BE2C (cell line): Measurements from ENCODE around the gene AS3MT.

ENCODE experiments used
- DNase-seq: peaks from one replicate; pipeline ENCODE4 v3.0.0-alpha.2; 2020
- H3K27me3 ChIP-seq: fragments of 250-450 bp; sonication (Bioruptor Pico); 2 replicates; pipeline ENCODE4 v1.5.1; 2020; ENCODE audit warnings: mild to moderate bottlenecking
- H3K36me3 ChIP-seq: fragments of 250-450 bp; sonication (Bioruptor Pico); 2 replicates; pipeline ENCODE4 v1.5.1; 2020; ENCODE audit warnings: mild to moderate bottlenecking
- H3K4me1 ChIP-seq: fragments of 250-450 bp; sonication (Bioruptor Pico); 2 replicates; pipeline ENCODE4 v1.5.1; 2020
- H3K4me3 ChIP-seq: 2 replicates; pipeline ENCODE4 v1.5.1; 2011; ENCODE audit warnings: low read depth, low read length
- H3K9me3 ChIP-seq: fragments of 250-450 bp; sonication (Bioruptor Pico); 2 replicates; pipeline ENCODE4 v1.5.1; 2020
- TF ChIP-seq, protein P1 (sequence below): IDR thresholded peaks from 2 replicates; pipeline ENCODE4 v1.5.1; 2012; ENCODE audit warnings: mild to moderate bottlenecking, low read depth, low read length

Gene AS3MT

DNA sequence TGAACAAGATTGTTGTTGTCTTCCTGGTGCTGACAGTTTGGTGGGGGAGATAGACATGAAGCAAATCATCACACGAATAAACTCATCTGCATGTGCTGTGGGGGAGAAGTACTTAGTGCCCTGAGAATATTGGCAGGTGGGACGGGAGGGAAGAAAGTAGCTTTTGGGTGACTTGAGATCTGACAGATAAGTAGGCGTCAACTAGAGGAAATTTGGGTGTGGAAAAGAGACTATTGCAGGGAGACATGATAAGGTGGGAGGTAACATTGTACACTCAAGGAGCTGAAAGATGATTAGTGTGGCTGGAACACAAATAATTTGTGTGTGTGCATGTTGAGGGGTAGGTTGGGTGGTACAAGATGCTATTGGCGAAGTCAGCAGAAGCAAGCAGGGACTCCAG is 78.9 kb downstream of the AS3MT start:
- DNase-seq = no peak
- Histone ChIP-seq H3K27me3 (no peaks in the 10 kb centered on the region), H3K4me1 (peaks cover 3% of the 10 kb centered on the region; the same call in 1 of the 2 replicates), H3K4me3 (no peak overlapping the region), H3K36me3 (no peaks in the 10 kb centered on the region), H3K9me3 (no peaks in the 10 kb centered on the region)
- TF ChIP-seq, protein P1, sequence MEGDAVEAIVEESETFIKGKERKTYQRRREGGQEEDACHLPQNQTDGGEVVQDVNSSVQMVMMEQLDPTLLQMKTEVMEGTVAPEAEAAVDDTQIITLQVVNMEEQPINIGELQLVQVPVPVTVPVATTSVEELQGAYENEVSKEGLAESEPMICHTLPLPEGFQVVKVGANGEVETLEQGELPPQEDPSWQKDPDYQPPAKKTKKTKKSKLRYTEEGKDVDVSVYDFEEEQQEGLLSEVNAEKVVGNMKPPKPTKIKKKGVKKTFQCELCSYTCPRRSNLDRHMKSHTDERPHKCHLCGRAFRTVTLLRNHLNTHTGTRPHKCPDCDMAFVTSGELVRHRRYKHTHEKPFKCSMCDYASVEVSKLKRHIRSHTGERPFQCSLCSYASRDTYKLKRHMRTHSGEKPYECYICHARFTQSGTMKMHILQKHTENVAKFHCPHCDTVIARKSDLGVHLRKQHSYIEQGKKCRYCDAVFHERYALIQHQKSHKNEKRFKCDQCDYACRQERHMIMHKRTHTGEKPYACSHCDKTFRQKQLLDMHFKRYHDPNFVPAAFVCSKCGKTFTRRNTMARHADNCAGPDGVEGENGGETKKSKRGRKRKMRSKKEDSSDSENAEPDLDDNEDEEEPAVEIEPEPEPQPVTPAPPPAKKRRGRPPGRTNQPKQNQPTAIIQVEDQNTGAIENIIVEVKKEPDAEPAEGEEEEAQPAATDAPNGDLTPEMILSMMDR = no peak

DNA sequence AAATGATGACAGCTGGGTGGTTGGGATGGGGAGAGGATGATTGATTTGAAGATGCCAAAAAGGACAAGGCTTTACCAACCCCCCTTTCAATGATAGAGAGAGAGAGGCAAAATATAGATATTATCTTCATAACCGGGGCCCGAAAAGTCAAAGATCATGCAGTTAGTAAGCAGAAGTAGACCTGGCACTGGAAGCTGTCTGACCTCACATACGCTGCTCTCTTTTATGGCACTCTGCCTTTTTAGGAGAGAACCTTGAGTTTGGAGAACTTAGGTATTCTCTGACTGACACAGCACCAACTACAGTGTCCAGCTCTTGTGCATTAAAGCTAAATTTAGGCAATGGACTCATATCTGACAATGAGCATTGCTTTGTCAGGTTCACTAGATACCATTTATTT is 79.5 kb downstream of the AS3MT start:
- Histone ChIP-seq H3K4me1 (peaks cover 3% of the 10 kb centered on the region; the same call in 1 of the 2 replicates), H3K36me3 (no peaks in the 10 kb centered on the region), H3K4me3 (no peak overlapping the region), H3K27me3 (no peaks in the 10 kb centered on the region), H3K9me3 (no peaks in the 10 kb centered on the region)
- no peak for DNase-seq
- TF ChIP-seq, protein P1 = no peak

GRCh38 chr10:102949916-102950315 is 80.6 kb downstream of the AS3MT start:
- no peaks in the 10 kb centered on the region for H3K9me3 ChIP-seq
- H3K36me3 ChIP-seq = no peaks in the 10 kb centered on the region
- no peak for DNase-seq
- 0 out of 2 replicates have a peak, but pooled peaks cover 3% of the 10 kb centered on the region for H3K4me1 ChIP-seq
- H3K27me3 ChIP-seq = no peaks in the 10 kb centered on the region
- TF ChIP-seq, protein P1 = no peak
- no peak overlapping the region for H3K4me3 ChIP-seq

DNA sequence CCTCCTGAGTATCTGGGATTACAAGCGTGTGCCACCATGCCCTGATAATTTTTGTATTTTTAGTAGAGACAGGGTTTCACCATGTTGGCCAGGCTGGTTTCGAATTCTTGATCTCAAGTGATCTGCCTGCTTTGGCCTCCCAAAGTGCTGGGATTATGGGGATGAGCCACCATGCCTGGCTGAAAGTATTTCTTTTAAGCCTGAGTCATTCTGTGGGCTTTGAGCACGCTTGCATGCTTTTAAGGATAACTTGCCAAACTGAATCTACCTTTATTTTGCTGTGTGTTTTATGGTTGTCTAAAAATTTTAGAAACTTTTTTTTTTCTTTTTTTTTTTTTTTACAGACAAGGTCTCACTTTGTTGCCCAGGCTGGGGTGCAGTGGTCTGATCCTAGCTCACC is 82.0 kb downstream of the AS3MT start:
- no peak overlapping the region for H3K4me3 ChIP-seq
- H3K36me3 ChIP-seq = no peaks in the 10 kb centered on the region
- H3K4me1 ChIP-seq = no peaks in the 10 kb centered on the region
- TF ChIP-seq, protein P1 = no peak
- no peaks in the 10 kb centered on the region for H3K9me3 ChIP-seq
- H3K27me3 ChIP-seq = no peaks in the 10 kb centered on the region
- no peak for DNase-seq
